Posterior cingulate gyrus (tissue), 11 donors: Measurements from ENCODE around the gene MYO1A.
"Not testable (repeated sequence)": the region's sequence is repeated elsewhere in the genome, so short reads cannot be mapped to it uniquely, and the experiment has no call there.

Experiments used
- DNase-seq, 10 donors: peaks; one replicate each; pipeline versions ENCODE4 v3.0.0 to v3.0.0-alpha.2; 2020 to 2021; ENCODE audit warnings: mixed read lengths in 3 of 10
- intact Hi-C: fragments of 100-400 bp; cut with DNase I; formaldehyde crosslinking; loops from one replicate; pipeline ENCODE4 v1.15.1; 2023

The MYO1A gene

DNA sequence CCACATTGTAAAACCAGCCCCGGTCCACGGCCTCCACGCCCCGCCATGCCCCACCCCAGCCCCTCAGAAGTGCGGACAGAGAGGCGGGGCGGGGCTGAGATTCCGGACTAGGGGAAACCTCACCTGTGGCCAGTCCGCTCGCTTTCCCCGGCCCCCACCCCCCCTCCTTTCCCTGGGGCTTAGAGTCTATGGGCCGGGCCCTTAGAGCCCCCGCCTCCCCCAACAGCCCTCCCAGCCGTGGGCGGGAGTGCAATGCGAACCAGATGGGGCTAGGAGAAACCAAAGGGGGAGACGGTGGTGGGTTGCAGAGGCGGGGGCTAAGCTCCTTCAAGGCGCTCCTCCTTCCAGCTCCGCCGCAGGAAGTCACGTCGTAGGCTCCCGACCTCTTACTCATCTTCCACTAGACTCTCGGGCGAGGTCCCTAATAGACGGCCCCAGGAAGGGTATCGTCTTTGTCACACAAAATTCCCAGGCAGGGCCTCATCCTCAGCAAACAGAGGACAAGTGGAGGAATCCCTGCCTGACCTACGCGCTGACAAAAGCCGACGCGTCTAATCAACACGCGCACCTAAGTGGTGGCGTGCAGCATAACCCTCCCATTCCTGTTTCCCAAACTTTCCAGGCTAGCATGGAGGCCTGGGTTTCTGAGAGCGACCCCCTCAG, 37.9 kb upstream of the MYO1A start:
- intact Hi-C loops = no loop called here
- peak in 4 of 10 donors; percentile 19 to 82 (median 56) for DNase-seq

DNA sequence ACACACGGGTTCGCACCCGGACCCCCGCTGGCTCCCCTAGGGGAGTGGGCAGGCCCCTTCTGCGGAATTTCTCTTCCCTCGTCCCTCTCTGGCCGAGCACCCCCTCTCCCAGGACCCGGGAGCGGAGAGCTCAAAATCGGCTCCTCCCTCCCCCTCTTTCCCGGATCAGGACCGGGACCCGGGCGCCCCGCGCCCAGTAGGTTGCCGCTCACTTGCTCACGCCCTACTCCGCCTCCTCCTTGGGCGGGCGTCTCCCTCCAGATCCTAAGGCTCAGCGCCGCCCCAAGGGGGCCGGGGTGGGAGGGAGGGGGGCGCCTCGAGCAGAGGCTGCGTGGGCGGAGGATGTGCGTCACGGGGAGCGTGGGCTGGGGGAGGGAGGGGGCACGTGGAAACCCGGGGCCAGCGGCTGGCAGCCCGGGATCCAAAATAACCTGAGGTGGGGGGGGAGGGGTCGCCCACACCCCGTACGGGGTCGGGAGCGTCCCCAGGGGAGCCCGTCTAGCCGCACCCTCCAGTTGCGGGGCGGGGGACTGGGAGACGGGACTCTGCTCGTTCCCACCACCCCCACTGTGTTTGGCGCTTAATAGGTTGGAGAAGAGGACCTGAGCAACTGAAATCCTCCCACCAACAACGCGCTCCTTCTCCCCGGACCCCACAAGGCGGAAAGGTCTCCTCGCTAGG, 37.2 kb upstream of the MYO1A start:
- intact Hi-C loops = no loop called here
- peak in 8 of 10 donors; percentile 50 to 91 (median 64) for DNase-seq

DNA sequence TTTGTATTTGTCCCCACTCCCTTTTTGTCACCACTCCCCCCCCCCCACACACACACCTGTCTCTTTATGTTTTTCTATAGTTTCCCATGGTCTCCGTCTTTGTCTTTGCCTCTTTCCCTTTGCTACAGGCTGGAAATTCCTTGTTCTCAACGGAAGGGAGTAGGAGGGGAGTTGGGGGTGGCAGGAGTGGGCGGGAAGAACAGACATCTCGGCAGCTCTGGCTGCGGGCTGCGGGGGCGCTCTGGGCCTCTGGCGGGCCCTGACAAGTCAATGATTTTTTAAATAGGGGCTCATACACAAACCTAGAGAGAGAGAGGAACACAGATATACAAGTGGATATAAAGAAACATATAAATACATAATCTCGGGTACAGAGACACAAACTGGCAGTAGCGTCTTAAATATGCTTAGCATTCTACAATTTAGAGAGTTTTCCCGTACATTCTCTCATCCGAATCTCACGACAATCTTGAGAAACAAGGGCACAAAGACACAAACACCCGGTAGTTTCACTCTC, 36.6 kb upstream of the MYO1A start:
- DNase-seq = peak in 7 of 10 donors; percentile 52 to 95 (median 61)
- intact Hi-C loops = no loop called here

DNA sequence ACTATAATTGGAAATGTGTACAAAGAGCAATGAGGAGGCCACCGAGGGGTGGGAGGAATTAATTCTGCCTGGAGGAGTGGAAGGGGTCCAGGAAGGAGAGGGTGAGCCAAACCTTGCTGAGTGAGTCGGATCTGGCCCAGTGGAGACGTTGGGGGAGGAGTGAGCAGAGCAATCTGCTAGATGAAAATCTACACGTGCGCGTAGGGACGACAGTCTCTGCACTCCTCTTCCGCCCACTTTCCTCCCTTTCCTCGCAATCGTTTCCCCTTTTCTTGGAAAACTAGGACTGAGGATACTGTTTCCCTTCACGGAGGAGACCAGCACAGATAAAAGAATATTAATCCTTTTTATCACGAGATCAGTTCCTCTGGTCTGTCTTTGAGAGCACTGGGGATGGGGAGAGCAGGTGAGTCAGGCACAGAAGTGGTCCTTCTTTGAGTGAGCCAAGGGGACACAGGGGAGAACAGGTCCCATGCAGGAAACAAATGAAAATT, 36.1 kb upstream of the MYO1A start:
- intact Hi-C loops = no loop called here
- DNase-seq = peak in 2 of 10 donors; percentile 29 to 75

DNA sequence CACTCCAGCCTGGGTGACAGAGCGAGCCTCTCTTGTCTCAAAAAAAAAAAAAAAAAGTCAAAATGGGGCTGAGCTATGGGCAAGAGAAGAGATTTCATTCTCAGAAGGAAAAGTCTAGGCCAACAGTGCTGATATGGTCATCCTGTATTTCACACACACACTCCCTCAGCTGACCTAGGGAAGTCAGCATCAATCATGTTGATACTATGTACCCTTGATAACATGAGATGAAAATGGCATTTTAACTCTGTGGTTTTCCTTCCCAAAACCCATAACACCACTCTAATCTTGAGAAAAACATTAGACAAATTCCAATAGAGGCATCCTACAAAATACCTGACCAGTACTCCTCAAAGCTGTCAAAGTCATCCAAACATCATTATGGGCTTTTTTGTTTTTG, 30.9 kb upstream of the MYO1A start:
- no peak for DNase-seq
- intact Hi-C loops = no loop called here

DNA sequence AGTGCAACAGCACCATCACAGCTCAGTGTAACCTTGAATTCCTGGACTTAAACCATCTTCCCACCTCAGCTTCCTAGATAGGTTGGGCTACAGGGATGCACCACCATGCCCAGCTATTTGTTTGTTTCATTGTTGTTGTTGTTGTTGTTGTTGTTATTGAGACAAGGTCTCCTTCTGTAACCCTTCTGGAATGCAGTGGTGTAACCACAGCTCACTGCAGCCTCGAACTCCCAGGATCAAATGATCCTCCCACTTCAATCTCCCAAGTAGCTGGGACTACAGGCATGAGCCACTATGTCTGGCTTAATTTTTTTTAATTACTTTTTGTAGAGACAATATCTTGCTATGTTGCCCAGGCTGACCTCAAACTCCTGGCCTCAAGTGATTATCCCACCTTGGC, 29.9 kb upstream of the MYO1A start:
- intact Hi-C loops = no loop called here
- DNase-seq = no peak

DNA sequence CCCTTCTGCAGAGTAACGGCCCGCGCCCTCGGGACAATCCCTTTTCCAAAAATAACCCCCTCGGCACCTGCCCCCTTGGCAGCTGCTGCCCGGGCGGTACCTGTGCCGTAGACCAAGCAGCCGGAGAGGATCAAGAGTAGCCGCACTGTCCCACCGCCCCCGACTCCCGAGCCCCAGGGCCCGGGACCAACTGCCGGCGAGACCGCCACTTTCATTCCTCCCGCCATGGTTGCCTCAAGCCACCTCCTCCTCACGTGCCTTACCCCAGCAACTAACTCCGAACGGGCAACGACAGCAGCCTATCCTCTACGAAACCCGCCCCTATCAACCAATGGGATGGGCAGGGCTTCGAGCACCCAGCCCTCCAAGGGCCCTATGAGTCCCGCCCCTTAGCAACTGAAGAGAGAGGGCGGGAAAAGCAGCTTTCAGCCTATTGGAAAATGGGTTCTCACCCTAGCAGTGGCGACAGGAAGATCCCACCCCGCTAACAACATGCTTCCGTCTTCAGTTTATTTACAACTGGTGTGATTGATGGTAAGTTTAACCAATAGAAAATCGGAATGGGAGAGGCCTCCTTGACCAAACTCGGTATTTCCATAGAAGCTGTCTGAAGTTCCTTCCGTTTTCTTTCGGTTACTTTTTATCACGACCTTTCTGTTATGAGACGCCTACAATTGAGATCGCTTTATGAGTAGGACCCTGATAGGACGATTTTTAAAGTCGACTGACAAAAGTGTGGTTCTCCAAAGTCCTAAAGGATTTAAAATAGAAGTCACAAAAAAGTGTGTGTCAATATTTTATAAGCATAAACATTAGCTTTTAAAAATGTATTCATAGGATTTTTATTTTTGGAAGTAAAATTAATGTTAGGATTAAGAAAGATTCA, 28.8 kb upstream of the MYO1A start, which contains the start of gene NEMP1:
Gene NEMP1 (minus strand): TSS at position 273 of the 886 bp plus-strand sequence. CDS start 46 bp downstream, at position 227.
- intact Hi-C loops = no loop called here
- DNase-seq = peak; percentile 94 to 100 (median 98)

DNA sequence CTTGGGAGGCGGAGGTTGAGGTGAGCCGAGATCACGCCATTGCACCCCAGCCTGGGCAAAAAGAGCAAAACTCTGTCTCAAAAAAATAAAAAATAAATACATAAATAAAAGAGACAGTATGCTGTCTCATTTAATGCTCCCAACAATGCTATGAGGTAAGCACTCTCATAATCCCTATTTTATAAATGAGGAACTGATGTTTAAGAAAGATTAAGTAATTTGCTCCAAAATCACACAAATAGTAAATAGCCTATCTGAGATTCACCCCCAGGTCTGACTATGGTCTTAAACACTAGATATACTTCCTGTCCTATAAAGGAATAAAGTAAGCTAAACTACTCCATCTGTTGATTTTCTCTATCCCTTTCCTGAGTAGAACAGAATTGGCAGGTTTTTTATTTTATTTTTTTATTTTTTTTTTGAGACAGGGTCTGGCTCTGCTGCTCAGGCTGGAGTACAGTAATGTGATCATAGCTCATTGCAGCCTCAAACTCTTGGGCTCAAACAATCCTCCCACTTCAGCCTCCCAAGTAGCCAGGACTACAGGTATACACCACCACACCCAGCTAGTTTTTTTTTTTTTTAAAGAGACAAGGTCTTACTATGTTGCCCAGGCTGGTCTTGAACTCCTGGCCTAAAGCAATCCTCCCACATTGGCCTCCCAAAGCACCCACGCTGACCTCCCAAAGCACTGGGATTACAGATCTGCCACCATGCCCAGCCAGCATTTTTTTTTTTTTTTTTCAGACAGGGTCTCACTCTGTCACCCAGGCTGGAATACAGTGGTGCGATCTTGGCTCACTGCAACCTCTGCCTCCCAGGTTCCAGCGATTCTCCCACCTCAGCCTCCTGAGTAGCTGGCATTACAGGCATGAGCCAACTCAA, 23.9 kb upstream of the MYO1A start:
- intact Hi-C loops, DNase-seq: not testable (repeated sequence)

DNA sequence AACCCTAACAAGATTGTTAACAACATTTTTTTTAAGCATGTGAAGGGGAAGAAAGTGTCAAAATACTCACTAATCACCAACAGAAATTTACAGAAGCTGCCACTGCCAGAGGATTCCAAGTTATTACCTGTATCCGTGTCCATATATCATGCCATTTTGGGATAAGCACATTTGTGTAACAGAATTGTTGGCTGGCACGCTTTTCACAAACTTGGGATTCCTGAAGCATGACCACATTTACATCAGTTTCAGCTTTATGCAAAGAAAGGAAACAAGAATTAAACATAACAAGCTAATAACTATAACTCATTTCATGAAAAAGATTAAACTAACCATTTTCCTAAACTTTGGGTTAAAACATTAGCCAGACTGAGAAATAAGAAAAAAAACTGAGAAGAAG, 22.7 kb upstream of the MYO1A start:
- intact Hi-C loops = no loop called here
- DNase-seq = no peak

DNA sequence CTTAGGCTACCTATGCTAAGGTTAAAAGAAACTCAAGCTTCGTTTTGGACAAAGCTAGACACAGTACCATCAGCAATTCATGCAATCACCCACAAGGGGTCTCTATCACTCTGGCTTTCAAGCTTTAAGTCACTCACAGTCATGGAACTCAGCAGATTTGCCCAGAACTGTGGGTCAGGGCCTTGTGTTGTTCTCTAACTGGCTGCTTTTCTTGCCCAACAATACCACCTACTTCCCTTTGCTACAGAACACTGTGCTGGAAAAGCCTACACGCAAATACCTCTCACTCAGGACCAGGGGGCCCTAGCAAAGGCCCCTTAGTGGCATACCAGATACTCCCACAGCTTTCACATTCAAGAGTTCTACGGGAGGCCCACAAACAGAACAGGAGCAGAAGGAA, 19.6 kb upstream of the MYO1A start:
- DNase-seq = peak in 4 of 10 donors; percentile 50 to 82 (median 55)
- intact Hi-C loops = loop anchor here (1.0 kb wide), 1 partner anchor 43 kb away; no protein-coding TSS in a partner anchor

DNA sequence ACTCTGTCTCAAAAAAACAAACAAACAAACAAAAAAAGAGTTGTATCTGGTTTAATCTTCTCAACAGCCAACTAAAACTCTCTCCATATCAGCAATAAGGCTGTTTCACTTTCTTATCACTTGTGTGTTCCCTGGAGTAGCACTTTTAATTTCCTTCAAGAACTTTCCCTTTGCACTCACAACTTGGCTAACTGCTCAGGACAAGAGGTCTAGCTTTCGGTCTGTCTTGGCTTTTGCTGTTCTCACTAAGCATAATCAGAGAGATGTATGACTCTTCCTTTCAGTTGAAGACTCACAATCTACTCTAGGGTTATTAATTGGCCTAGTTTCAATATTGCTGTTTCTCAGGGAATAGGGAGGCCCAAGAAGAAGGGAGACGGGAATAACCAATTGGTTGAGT, 16.3 kb upstream of the MYO1A start:
- no peak for DNase-seq
- intact Hi-C loops = no loop called here

DNA sequence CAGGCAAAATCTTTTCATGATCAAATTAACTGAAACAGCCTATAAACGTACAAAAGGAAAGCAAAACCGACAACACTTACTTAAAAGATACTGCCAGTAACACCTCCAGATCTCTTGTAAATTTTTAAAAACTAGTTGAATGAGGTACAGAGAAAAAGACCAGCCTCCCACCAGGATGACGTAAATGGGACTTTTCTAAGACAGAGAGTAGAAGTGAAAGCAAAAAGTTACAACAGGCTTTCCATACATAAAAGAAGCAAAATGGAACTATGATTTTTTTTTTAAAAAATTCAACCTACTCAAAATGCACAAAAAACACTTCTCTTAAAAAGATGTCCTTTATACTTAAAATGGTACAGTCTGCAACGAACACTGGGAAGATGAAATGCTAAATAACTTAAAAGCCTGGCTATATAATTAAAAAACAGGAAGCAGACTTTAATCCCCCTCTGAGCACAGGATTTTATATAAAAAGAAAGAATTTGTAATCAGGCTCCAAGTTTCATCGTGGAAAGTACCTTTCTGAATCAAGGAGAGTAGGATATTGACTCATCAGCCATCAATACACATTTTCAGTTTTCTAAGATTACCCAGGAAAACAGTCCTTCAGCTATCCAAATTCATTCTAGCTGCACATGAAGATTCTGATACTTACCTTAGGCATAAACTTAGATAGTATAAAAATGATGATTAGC, 14.2 kb upstream of the MYO1A start:
- DNase-seq = no peak
- intact Hi-C loops = loop anchor here (5.0 kb wide), 1 partner anchor 302 kb away; the partner anchor contains the start of gene HSD17B6

DNA sequence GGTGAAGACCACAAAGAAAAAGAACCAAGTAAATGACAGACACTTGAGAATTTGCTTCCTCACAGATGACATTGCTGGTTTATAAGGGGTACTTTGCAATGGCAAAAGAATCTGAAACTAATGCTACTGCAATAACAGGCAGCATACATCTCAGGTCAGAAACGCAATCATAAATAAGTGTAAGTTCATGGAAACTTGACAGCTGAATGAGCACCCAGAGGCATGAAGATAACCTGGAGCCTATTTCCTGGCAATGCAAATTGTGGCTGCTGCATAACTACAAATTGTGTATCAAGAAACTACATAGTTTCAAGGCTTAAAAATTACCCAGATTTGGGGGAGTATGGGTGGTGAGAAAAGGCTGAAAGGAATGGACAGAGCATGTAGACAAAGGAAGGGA, 8.5 kb upstream of the MYO1A start:
- intact Hi-C loops = no loop called here
- DNase-seq = no peak

DNA sequence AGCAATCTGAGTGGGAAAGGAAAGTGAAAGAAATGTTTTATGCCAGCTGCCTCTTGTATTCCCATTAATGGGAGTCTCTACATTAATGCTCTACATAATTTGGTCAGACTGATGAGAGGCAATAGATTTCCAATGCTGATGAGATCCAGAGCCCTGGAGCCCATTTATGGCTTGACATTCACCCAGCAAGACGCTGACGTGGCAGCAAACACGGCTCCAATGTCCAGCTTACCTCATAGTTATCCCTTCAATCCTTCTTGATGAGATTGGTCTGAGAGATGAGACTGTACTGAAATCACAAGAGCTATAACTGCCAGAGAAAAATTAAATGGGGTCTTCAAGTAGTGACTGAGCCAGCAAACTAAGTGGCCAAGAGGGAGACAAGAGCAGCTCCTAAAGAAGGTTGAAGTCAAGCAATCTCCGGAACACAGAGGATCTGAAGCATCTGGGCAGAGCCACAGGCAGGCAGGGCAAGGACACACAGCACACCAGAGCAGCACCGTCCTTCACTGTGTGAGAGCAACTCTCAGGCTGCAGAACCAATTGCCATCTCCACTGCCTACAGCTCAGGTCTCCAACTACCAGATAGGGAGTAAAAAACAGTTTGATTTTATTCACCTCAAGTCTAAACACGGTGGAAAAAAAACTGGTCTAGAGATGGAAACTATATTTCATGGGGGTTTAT, 7.3 kb upstream of the MYO1A start:
- no peak for DNase-seq
- intact Hi-C loops = no loop called here

DNA sequence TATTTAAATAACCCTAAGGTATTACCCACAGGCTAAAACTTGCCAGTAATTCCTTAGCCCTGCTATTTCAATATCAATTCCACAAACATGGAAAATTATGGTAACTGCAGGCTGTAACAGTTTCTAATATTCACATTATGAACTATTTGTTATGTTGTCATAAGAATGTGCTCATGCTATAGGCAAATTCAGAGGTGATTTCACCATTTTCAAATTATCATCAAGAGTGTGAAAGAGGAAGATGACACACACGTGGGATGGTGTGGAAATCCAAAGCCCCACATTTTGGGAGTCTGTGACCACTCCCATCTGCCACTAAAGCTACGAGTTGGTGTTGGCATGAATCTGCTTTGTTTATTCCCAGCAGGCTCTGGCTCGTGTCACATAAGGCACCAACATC, 5.9 kb upstream of the MYO1A start:
- DNase-seq = no peak
- intact Hi-C loops = no loop called here

DNA sequence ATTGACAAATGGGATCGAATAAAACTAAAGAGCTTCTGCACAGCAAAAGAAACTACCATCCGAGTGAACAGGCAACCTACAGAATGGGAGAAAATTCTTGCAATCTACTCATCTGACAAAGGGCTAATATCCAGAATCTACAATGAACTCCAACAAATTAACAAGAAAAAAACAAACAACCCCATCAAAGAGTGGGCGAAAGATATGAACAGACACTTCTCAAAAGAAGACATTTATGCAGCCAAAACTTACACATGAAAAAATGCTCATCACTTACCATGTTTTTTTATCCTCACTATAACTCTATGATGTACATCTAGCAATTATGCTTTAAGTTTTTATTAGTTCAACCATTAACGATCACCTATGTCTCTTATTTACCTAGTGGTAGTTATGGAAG, 4.0 kb upstream of the MYO1A start:
- intact Hi-C loops, DNase-seq: not testable (repeated sequence)

DNA sequence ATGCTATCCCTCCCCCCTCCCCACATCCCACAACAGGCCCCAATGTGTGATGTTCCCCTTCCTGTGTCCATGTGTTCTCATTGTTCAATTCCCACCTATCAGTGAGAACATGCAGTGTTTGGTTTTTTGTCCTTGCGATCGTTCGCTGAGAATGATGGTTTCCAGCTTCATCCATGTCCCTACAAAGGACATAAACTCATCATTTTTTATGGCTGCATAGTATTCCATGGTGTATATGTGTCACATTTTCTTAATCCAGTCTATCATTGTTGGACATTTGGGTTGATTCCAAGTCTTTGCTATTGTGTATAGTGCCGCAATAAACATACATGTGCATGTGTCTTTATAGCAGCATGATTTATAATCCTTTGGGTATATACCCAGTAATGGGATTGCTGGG, 3.2 kb upstream of the MYO1A start:
- intact Hi-C loops, DNase-seq: not testable (repeated sequence)

DNA sequence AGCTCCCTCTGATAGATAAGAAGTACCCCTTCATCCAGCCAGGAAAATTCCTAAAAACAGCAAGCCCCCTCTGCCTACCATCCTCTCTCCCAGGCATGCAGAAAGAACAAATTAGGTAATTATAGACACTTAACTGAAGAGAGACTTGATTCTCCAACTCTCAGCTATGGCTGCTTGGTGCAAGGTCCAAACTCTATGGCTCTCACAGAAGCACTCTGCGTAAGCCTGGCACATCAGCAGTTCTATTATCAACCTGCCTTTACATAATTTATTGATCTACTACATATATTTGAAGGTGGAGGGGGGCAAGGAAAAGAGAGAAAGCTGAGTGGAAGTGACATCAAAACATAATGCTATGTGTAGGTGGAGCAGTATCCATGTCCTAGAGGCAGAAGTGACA, 1.1 kb upstream of the MYO1A start:
- intact Hi-C loops = no loop called here

DNA sequence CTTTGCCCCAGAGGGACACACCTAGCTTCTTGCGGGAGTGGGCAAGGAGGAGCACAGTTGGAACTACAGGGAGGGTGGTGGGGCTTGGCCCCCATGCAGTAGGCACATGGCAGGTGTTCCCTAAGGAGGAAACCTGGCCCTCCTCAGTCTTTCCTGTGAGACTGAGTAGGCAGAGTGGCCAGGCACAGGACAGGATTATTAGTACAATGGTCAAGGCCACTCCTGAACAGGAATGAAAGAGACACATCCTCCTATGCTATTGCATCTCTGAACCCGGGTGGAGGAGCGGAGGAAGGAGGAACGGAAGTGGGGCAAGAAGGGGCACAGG, 846 bp downstream of the MYO1A start:
- no peak for DNase-seq
- intact Hi-C loops = no loop called here

More for the DNA sequence above, 1.1 kb upstream of the MYO1A start:
- no peak for DNase-seq
